Tibial nerve (tissue), 4 donors: ENCODE measurements around the gene TMEM183A.

Experiments used
- CTCF ChIP-seq, 5 experiments: fragments of 200-600 bp in 3 of 5; fragments of 450-650 bp in 2 of 5; sonication (generic) in 3 of 5; IDR thresholded peaks; one replicate each; pipeline ENCODE4 v1.5.1; 2016 to 2019; ENCODE audit warnings: antibody characterized with exemption in 5 of 5, mild to moderate bottlenecking in 3 of 5, moderate library complexity in 2 of 5
- EP300 ChIP-seq, 2 donors: sonication (generic); formaldehyde crosslinking; IDR thresholded peaks; one replicate each; pipeline ENCODE4 v1.6.1; 2017; ENCODE audit warnings: antibody characterized with exemption in 2 of 2, mild to moderate bottlenecking in 1 of 2
- POLR2A ChIP-seq, 2 donors: fragments of 450-650 bp; IDR thresholded peaks; one replicate each; pipeline ENCODE4 v1.6.1; 2017; ENCODE audit warnings: antibody characterized with exemption in 2 of 2, mild to moderate bottlenecking in 2 of 2, moderate library complexity in 2 of 2

GRCh38 chr1:203028067-203028783, 21.1 kb downstream of the TMEM183A start:
- TF ChIP-seq CTCF (IDR thresholded peaks at IDR 0.05), result no peak
- TF ChIP-seq POLR2A (IDR thresholded peaks at IDR 0.05), result no peak
- no peak for TF ChIP-seq EP300 (IDR thresholded peaks at IDR 0.05)
